SK-N-SH (cell line): Measurements from ENCODE around the gene ITCH. TPM values are rescaled to one million over a fixed set of nuclear protein-coding genes. Genes with fewer than 3 reads are reported as not detected.

ENCODE experiments used
- CTCF ChIA-PET: fragments of 300-600, 350-600 bp; formaldehyde crosslinking; extraction: SDS; loops from one replicate; lab custom pipeline; 2021; lab: Yijun Ruan, JAX
- POLR2A ChIA-PET: fragments of 350-600 bp; sonication (Branson Sonifier 250); formaldehyde crosslinking; extraction: SDS; loops from one replicate; lab custom pipeline; 2020; ENCODE audit warnings: antibody characterized with exemption, inconsistent platforms; lab: Yijun Ruan, JAX
- DNase-seq: peaks from one replicate; pipeline ENCODE4 v3.0.0; 2012
- H2AFZ ChIP-seq: fragments of 200-600 bp; sonication (generic); 2 replicates; pipeline ENCODE4 v1.8.1; 2016; ENCODE audit warnings: antibody characterized with exemption, mild to moderate bottlenecking, low read depth
- H3F3A ChIP-seq: fragments of 200-600 bp; sonication (generic); replicated peaks from 2 replicates; pipeline ENCODE3; 2016; ENCODE audit warnings: antibody characterized with exemption, mild to moderate bottlenecking; ENCODE audit not compliant: insufficient read depth
- H3K27ac ChIP-seq, 2 experiments: fragments of 200-500 bp in 1 of 2; fragments of 200-600 bp in 1 of 2; sonication (Bioruptor generic) in 1 of 2; sonication (generic), shearing (Covaris generic) in 1 of 2; 2 replicates each; pipeline versions ENCODE4 v1.5.1 to v1.6.1; 2014 to 2016; ENCODE audit warnings: low read depth in 2 of 2, inconsistent platforms in 1 of 2, low read length in 1 of 2, mild to moderate bottlenecking in 1 of 2, mixed read lengths in 1 of 2
- H3K27me3 ChIP-seq: fragments of 200-600 bp; sonication (generic), shearing (Covaris generic); 2 replicates; pipeline ENCODE4 v1.6.1; 2016; ENCODE audit warnings: mixed run types; ENCODE audit not compliant: insufficient read depth
- H3K36me3 ChIP-seq, 2 experiments: fragments of 200-500 bp in 1 of 2; fragments of 200-600 bp in 1 of 2; sonication (Bioruptor generic) in 1 of 2; sonication (generic) in 1 of 2; replicated peaks in 1 of 2; 2 replicates each; pipeline versions ENCODE3 to v1.5.1; 2014 to 2016; ENCODE audit warnings: low read length in 1 of 2, mild to moderate bottlenecking in 1 of 2; ENCODE audit not compliant: insufficient read depth in 2 of 2, control insufficient read depth in 1 of 2
- H3K4me1 ChIP-seq, 2 experiments: fragments of 200-500 bp in 1 of 2; fragments of 200-600 bp in 1 of 2; sonication (Bioruptor generic) in 1 of 2; sonication (generic), shearing (Covaris generic) in 1 of 2; 2 replicates each; pipeline versions ENCODE4 v1.5.1 to v1.6.1; 2014 to 2016; ENCODE audit warnings: low read depth in 1 of 2, low read length in 1 of 2, mixed run types in 1 of 2; ENCODE audit not compliant: insufficient read depth in 2 of 2, control insufficient read depth in 1 of 2
- H3K4me2 ChIP-seq: fragments of 200-600 bp; sonication (generic), shearing (Covaris generic); 2 replicates; pipeline ENCODE4 v1.6.1; 2017; ENCODE audit warnings: mixed run types
- H3K4me3 ChIP-seq, 2 experiments: fragments of 200-500 bp in 1 of 2; fragments of 200-600 bp in 1 of 2; sonication (Bioruptor generic) in 1 of 2; sonication (generic), shearing (Covaris generic) in 1 of 2; 2 replicates each; pipeline versions ENCODE4 v1.5.1 to v1.8.1; 2014 to 2016; ENCODE audit warnings: low read depth in 2 of 2, inconsistent platforms in 1 of 2, low read length in 1 of 2, mild to moderate bottlenecking in 1 of 2, mixed read lengths in 1 of 2, moderate library complexity in 1 of 2
- H3K79me2 ChIP-seq: fragments of 200-600 bp; sonication (generic); 2 replicates; pipeline ENCODE4 v1.8.1; 2017; ENCODE audit warnings: mild to moderate bottlenecking; ENCODE audit not compliant: insufficient read depth
- H3K9ac ChIP-seq: fragments of 200-600 bp; sonication (generic); 2 replicates; pipeline ENCODE4 v1.6.1; 2017; ENCODE audit warnings: mixed run types
- H3K9me2 ChIP-seq: fragments of 200-600 bp; sonication (generic); 2 replicates; pipeline ENCODE4 v1.6.1; 2017; ENCODE audit warnings: mixed run types
- H3K9me3 ChIP-seq: fragments of 200-600 bp; sonication (generic); 2 replicates; pipeline ENCODE4 v1.6.1; 2017; ENCODE audit warnings: mixed run types, mild to moderate bottlenecking, moderate library complexity
- H4K20me1 ChIP-seq: fragments of 200-600 bp; sonication (generic); 2 replicates; pipeline ENCODE4 v1.6.1; 2017; ENCODE audit warnings: mild to moderate bottlenecking, mixed run types; ENCODE audit not compliant: insufficient read depth
- ELF1 ChIP-seq: IDR thresholded peaks from 2 replicates; pipeline ENCODE4 v1.4.0; 2012
- EP300 ChIP-seq, 2 experiments: IDR thresholded peaks; 2 replicates each; pipeline versions ENCODE4 v1.4.0 to v1.6.1; 2012; ENCODE audit warnings: borderline replicate concordance in 1 of 2, low read depth in 1 of 2, low read length in 1 of 2
- EZH2phosphoT487 ChIP-seq: fragments of 200-600 bp; sonication (generic); IDR thresholded peaks from 2 replicates; pipeline ENCODE4 v1.6.1; 2017; ENCODE audit warnings: low read depth, mixed run types, mild to moderate bottlenecking, antibody characterized with exemption, moderate library complexity, borderline replicate concordance
- FOXJ3 ChIP-seq: sonication (generic); formaldehyde crosslinking; IDR thresholded peaks from 2 replicates; pipeline ENCODE4 v1.5.1; 2020; ENCODE audit warnings: mild to moderate bottlenecking, missing genetic modification reagents
- GABPA ChIP-seq: IDR thresholded peaks from 2 replicates; pipeline ENCODE4 v1.4.0; 2012; ENCODE audit warnings: low read depth, mild to moderate bottlenecking
- GATA2 ChIP-seq: sonication (generic); formaldehyde crosslinking; IDR thresholded peaks from 2 replicates; pipeline ENCODE4 v1.5.0; 2020; ENCODE audit warnings: mild to moderate bottlenecking, missing genetic modification reagents
- JUND ChIP-seq: IDR thresholded peaks from 2 replicates; pipeline ENCODE4 v1.4.0; 2012
- MEF2A ChIP-seq: IDR thresholded peaks from 2 replicates; pipeline ENCODE4 v1.4.0; 2012; ENCODE audit warnings: low read depth, borderline replicate concordance
- MXI1 ChIP-seq: IDR thresholded peaks from 2 replicates; pipeline ENCODE4 v1.6.1; 2012; ENCODE audit warnings: mild to moderate bottlenecking, low read depth, low read length, improper control_type of control experiment
- NFIC ChIP-seq: IDR thresholded peaks from 2 replicates; pipeline ENCODE4 v1.4.0; 2012; ENCODE audit warnings: borderline replicate concordance
- NRF1 ChIP-seq: IDR thresholded peaks from 2 replicates; pipeline ENCODE4 v1.6.1; 2012; ENCODE audit warnings: low read depth, mild to moderate bottlenecking, low read length
- RCOR1 ChIP-seq: fragments of 150-350 bp; IDR thresholded peaks from 2 replicates; pipeline ENCODE4 v1.6.1; 2017; ENCODE audit warnings: antibody characterized with exemption, low read length
- RXRA ChIP-seq: IDR thresholded peaks from 2 replicates; pipeline ENCODE4 v1.4.0; 2012; ENCODE audit warnings: low read depth, mild to moderate bottlenecking, borderline replicate concordance
- TAF1 ChIP-seq: IDR thresholded peaks from 2 replicates; pipeline ENCODE4 v1.6.1; 2012; ENCODE audit warnings: low read depth, mild to moderate bottlenecking, low read length, moderate library complexity, borderline replicate concordance
- YY1 ChIP-seq: IDR thresholded peaks from 2 replicates; pipeline ENCODE4 v1.4.0; 2012; ENCODE audit warnings: low read depth, mild to moderate bottlenecking
- WGBS: methylation state at CpG from one replicate; pipeline ENCODE4 v1.1.6; 2017; ENCODE audit warnings: low lambda C conversion rate; 5-methylcytosine and 5-hydroxymethylcytosine counted together
- polyA plus RNA-seq, 3 experiments: library from polyadenylated mRNA; depleted of rRNA; stranded (reverse); fragments of >200 nt; gene quantifications; 2 replicates each; pipeline ENCODE4 v1.2.3, GENCODE V29; 2012
- TF ChIP-seq, protein P1 (sequence below): IDR thresholded peaks from 2 replicates; pipeline ENCODE4 v1.6.1; 2012; ENCODE audit warnings: mild to moderate bottlenecking, low read depth, low read length, moderate library complexity
- TF ChIP-seq, protein P2 (sequence below): IDR thresholded peaks from 2 replicates; pipeline ENCODE4; 2012
- TF ChIP-seq, protein P3 (sequence below): IDR thresholded peaks from 2 replicates; pipeline ENCODE4 v1.4.0; 2012; ENCODE audit warnings: low read depth
- TF ChIP-seq, protein P4 (sequence below): fragments of 200-600 bp; sonication (generic); IDR thresholded peaks from 2 replicates; pipeline ENCODE4 v1.6.1; 2017; ENCODE audit warnings: antibody characterized with exemption, mild to moderate bottlenecking, moderate library complexity
- TF ChIP-seq, protein P5 (sequence below): fragments of 150-350 bp; IDR thresholded peaks from 2 replicates; pipeline ENCODE4 v1.6.1; 2017; ENCODE audit warnings: antibody characterized with exemption, low read length, low read depth, borderline replicate concordance

The ITCH gene
- polyA plus RNA-seq, 1 of the 3 experiments (the other 2 are of a cell fraction): 3.8 TPM

DNA sequence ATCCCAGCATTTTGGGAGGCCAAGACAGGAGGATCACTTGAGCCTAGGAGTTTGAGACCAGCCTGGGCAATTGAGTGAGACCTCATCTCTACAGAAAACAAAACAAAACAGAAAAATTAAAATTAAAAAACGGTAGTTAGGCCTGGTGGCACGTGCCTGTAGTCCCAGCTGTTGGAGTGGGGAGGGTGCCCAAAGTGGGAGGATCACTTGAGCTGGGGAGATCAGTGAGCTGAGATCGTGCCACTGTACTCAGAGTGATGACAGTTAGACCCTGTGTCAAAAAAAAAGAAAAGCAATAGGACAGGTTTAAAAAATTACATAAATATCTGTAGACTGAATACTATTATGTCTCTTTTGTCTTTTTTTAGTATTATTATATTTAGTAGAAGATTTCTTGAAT, 64.3 kb downstream of the ITCH start:
- POLR2A ChIA-PET: no interaction called here
- H4K20me1 ChIP-seq: 0 out of 2 replicates have a peak, but pooled peaks cover under 1% of the 10 kb centered on the region
- H3K9me2 ChIP-seq: no peaks in the 10 kb centered on the region
- 91% methylated on average over 3 of the region's 3 CpGs for WGBS
- no peak overlapping the region for H3K27ac ChIP-seq
- H3K4me1 ChIP-seq: no peaks in the 10 kb centered on the region; a peak in 1 of 4 replicates
- TF ChIP-seq ELF1: no peak
- no peak for DNase-seq
- no peaks in the 10 kb centered on the region for H3K27me3 ChIP-seq
- no peaks in the 10 kb centered on the region for H3K9me3 ChIP-seq
- H3K4me2 ChIP-seq: no peak overlapping the region
- H3K4me3 ChIP-seq: no peak overlapping the region
- CTCF ChIA-PET: no interaction called here
- H3K79me2 ChIP-seq: peaks cover 36% of the 10 kb centered on the region
- H2AFZ ChIP-seq: no peak overlapping the region
- H3F3A ChIP-seq: no peaks in the 10 kb centered on the region
- no peak overlapping the region for H3K9ac ChIP-seq
- H3K36me3 ChIP-seq: peaks cover 23 to 69% of the 10 kb centered on the region in 2 experiments

DNA sequence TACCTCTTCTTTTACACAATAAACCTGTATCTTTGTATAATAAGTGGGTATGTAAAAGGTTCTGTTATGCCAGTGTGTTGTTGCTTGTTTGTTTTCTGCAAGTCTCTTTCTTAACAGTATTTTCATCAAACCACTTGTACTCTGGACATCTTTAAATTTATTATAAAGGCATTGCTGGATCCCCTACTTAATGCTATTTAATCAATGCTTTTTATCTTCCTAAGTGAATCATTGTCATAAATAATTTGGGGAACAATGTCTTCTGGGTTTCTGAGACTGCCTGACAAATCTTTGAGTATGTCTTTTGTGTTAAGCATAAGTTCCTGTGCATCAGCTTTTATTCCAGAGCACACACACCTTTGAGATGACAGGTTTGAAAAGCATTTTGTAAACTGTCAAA, 64.7 kb downstream of the ITCH start:
- TF ChIP-seq, protein P1, sequence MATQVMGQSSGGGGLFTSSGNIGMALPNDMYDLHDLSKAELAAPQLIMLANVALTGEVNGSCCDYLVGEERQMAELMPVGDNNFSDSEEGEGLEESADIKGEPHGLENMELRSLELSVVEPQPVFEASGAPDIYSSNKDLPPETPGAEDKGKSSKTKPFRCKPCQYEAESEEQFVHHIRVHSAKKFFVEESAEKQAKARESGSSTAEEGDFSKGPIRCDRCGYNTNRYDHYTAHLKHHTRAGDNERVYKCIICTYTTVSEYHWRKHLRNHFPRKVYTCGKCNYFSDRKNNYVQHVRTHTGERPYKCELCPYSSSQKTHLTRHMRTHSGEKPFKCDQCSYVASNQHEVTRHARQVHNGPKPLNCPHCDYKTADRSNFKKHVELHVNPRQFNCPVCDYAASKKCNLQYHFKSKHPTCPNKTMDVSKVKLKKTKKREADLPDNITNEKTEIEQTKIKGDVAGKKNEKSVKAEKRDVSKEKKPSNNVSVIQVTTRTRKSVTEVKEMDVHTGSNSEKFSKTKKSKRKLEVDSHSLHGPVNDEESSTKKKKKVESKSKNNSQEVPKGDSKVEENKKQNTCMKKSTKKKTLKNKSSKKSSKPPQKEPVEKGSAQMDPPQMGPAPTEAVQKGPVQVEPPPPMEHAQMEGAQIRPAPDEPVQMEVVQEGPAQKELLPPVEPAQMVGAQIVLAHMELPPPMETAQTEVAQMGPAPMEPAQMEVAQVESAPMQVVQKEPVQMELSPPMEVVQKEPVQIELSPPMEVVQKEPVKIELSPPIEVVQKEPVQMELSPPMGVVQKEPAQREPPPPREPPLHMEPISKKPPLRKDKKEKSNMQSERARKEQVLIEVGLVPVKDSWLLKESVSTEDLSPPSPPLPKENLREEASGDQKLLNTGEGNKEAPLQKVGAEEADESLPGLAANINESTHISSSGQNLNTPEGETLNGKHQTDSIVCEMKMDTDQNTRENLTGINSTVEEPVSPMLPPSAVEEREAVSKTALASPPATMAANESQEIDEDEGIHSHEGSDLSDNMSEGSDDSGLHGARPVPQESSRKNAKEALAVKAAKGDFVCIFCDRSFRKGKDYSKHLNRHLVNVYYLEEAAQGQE: no peak
- TF ChIP-seq GATA2 (CRISPR knock-in tag): no peak
- TF ChIP-seq EP300 (IDR thresholded peaks at IDR 0.05; ENCODE audit: borderline replicate concordance in 1 of 2, low read depth in 1 of 2, low read length in 1 of 2): no peak
- TF ChIP-seq NFIC: no peak
- TF ChIP-seq NRF1: no peak
- no peak for TF ChIP-seq ELF1
- TF ChIP-seq, protein P2, sequence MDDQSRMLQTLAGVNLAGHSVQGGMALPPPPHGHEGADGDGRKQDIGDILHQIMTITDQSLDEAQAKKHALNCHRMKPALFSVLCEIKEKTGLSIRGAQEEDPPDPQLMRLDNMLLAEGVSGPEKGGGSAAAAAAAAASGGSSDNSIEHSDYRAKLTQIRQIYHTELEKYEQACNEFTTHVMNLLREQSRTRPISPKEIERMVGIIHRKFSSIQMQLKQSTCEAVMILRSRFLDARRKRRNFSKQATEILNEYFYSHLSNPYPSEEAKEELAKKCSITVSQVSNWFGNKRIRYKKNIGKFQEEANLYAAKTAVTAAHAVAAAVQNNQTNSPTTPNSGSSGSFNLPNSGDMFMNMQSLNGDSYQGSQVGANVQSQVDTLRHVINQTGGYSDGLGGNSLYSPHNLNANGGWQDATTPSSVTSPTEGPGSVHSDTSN: no peak
- no peak for TF ChIP-seq GABPA
- no peak for TF ChIP-seq RCOR1
- TF ChIP-seq MXI1: no peak
- TF ChIP-seq, protein P3, sequence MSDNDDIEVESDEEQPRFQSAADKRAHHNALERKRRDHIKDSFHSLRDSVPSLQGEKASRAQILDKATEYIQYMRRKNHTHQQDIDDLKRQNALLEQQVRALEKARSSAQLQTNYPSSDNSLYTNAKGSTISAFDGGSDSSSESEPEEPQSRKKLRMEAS: no peak
- no peak for TF ChIP-seq TAF1
- TF ChIP-seq RXRA: no peak
- no peak for TF ChIP-seq EZH2phosphoT487
- TF ChIP-seq MEF2A: no peak
- TF ChIP-seq JUND: no peak
- TF ChIP-seq, protein P4, sequence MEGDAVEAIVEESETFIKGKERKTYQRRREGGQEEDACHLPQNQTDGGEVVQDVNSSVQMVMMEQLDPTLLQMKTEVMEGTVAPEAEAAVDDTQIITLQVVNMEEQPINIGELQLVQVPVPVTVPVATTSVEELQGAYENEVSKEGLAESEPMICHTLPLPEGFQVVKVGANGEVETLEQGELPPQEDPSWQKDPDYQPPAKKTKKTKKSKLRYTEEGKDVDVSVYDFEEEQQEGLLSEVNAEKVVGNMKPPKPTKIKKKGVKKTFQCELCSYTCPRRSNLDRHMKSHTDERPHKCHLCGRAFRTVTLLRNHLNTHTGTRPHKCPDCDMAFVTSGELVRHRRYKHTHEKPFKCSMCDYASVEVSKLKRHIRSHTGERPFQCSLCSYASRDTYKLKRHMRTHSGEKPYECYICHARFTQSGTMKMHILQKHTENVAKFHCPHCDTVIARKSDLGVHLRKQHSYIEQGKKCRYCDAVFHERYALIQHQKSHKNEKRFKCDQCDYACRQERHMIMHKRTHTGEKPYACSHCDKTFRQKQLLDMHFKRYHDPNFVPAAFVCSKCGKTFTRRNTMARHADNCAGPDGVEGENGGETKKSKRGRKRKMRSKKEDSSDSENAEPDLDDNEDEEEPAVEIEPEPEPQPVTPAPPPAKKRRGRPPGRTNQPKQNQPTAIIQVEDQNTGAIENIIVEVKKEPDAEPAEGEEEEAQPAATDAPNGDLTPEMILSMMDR: no peak
- TF ChIP-seq YY1: no peak
- TF ChIP-seq, protein P5, sequence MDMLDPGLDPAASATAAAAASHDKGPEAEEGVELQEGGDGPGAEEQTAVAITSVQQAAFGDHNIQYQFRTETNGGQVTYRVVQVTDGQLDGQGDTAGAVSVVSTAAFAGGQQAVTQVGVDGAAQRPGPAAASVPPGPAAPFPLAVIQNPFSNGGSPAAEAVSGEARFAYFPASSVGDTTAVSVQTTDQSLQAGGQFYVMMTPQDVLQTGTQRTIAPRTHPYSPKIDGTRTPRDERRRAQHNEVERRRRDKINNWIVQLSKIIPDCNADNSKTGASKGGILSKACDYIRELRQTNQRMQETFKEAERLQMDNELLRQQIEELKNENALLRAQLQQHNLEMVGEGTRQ: no peak
- no peak for TF ChIP-seq FOXJ3 (CRISPR knock-in tag)
- Histone ChIP-seq H3K27ac (no peak overlapping the region), H3K9me2 (no peaks in the 10 kb centered on the region), H3K9ac (no peak overlapping the region), H3K4me2 (no peak overlapping the region), H3F3A (no peaks in the 10 kb centered on the region), H3K9me3 (no peaks in the 10 kb centered on the region), H3K79me2 (peaks cover 31% of the 10 kb centered on the region), H2AFZ (no peak overlapping the region), H3K4me3 (no peak overlapping the region), H3K36me3 (peaks cover 23 to 70% of the 10 kb centered on the region in 2 experiments), H4K20me1 (no peaks in the 10 kb centered on the region), H3K27me3 (no peaks in the 10 kb centered on the region), H3K4me1 (no peaks in the 10 kb centered on the region; a peak in 1 of 4 replicates)
- ChIA-PET CTCF (no interaction called here), POLR2A (no interaction called here)
- no peak for DNase-seq
